Measurements from ENCODE around the gene CYGB.
"Not testable (repeated sequence)": the region's sequence is repeated elsewhere in the genome, so short reads cannot be mapped to it uniquely, and the experiment has no call there.

GRCh38 chr17:76514355-76514754 lies 23.2 kb downstream of the CYGB start:
- TF ChIP-seq CTCF (conservative IDR thresholded peaks at IDR 0.05; ENCODE audit: low read length); EZH2phosphoT487 (IDR thresholded peaks at IDR 0.05; ENCODE audit: borderline replicate concordance, low read depth, low read length): not testable (repeated sequence)
